ENCODE measurements around the gene FOXF1.

DNA sequence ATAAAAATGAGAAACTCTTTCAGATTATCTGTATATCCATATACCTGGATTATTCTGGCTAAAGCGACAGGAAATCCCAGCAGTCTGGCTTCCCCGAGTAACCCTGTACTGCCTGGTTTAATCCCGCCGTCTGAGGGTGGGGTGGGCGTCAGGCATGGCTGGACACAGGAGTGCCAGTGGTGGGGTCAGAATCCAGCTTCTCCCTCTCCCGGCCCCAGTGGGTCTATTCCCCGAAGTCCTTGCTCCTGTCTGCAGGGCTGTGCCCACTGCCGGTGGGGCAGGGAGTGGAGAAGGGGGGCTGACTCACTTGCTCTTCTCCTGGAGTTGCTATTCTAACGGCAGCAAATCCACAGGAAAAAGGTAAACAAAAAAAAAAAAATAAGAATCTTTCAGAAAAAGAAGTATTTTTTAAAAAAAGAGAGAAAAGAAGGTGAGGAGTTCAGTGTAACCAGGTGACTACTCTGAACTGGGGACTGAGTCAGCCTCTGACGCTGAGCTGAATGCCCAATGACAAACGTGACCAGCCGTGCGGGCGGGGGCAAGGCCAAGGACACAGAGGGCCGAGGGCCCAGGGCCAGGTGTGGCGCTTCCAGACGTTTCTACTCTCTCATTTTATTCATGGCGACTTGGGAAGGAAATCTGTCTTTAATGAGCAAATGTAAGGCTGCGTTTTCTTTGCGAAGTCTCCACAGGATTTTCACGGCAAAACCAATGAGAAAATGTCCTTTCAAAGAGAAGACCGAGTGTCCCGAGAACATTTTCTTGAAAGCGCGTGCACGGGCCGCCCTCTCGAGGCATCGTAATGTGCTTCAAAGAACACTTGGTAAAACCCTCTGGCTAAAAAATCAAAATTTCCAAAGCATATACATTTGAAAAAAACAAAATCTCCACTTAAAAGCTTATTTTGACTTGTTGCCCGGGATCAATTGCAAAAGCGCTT lies 20.2 kb downstream of the FOXF1 start:
- TF ChIP-seq SUZ12 (IDR thresholded peaks at IDR 0.05), result no peak
- TF ChIP-seq SP1 (IDR thresholded peaks at IDR 0.05), result no peak
- no peak for TF ChIP-seq FOXM1 (IDR thresholded peaks at IDR 0.05; ENCODE audit: borderline replicate concordance)

Measured in HEK293T (cell line).